Measurements from ENCODE around the gene SLC3A2.

Gene SLC3A2

GRCh38 chr11:62882431-62882749 lies 1.7 kb downstream of the SLC3A2 start:
- peak overlapping the region; percentile 90 for H3K4me3 ChIP-seq (ENCODE audit: low read depth, low read length)
- H3K36me3 ChIP-seq (ENCODE audit: insufficient read depth, low read length) = peaks cover 45% of the 10 kb centered on the region
- H3K79me2 ChIP-seq (ENCODE audit: control insufficient read depth, insufficient read depth, low read length, unreplicated experiment) = peaks cover 63% of the 10 kb centered on the region
- peak overlapping the region; percentile 95 for H3K27ac ChIP-seq (ENCODE audit: low read depth, low read length)
- H3K4me1 ChIP-seq (ENCODE audit: control insufficient read depth, insufficient read depth, low read length, unreplicated experiment) = peaks cover 50% of the 10 kb centered on the region
- no peaks in the 10 kb centered on the region for H3K27me3 ChIP-seq (ENCODE audit: insufficient read depth, low read length)
- H2AFZ ChIP-seq (ENCODE audit: low read length, unreplicated experiment) = no peak overlapping the region

DNA sequence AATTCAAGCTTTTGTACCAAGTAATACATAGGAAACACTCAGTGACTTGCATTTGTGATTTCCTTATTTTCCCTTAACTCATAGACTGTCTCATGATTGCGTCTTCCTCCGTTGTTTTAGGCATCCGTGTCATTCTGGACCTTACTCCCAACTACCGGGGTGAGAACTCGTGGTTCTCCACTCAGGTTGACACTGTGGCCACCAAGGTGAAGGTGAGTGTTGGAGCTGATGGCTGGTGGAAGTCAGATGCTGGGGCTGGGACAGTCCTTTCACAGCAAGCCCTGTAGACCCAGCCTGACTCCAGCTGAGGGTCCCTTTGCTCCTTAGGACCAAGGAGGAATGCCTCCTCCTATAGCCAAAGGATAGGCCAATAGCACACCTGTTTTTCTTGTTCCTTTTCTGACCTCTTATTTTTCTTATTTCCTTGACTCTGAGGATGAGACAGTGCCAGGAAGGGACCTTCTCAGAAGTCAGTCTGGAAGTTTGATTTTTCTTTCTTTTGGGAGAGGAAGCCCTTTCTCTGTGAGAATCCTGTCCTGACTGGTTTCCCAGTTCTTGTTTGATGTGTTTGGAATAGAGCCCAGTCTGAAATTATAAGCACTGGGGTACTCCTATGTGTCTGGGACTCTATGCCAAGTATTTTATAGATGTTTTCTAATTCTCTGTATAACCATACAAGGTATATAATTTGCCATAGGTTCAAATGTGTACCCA lies 2.2 kb downstream of the SLC3A2 start:
- H3K27ac ChIP-seq (ENCODE audit: low read depth, low read length) = peak overlapping the region; percentile 95
- H3K4me1 ChIP-seq (ENCODE audit: control insufficient read depth, insufficient read depth, low read length, unreplicated experiment) = peaks cover 50% of the 10 kb centered on the region
- peak overlapping the region; percentile 90 for H3K4me3 ChIP-seq (ENCODE audit: low read depth, low read length)
- H3K27me3 ChIP-seq (ENCODE audit: insufficient read depth, low read length) = no peaks in the 10 kb centered on the region
- H2AFZ ChIP-seq (ENCODE audit: low read length, unreplicated experiment) = no peak overlapping the region
- H3K36me3 ChIP-seq (ENCODE audit: insufficient read depth, low read length) = peaks cover 50% of the 10 kb centered on the region
- H3K79me2 ChIP-seq (ENCODE audit: control insufficient read depth, insufficient read depth, low read length, unreplicated experiment) = peaks cover 61% of the 10 kb centered on the region

- H3K4me1 ChIP-seq (ENCODE audit: control insufficient read depth, insufficient read depth, low read length, unreplicated experiment) = peaks cover 50% of the 10 kb centered on the region
- peak overlapping the region; percentile 90 for H3K4me3 ChIP-seq (ENCODE audit: low read depth, low read length)
- H2AFZ ChIP-seq (ENCODE audit: low read length, unreplicated experiment) = no peak overlapping the region
- H3K27me3 ChIP-seq (ENCODE audit: insufficient read depth, low read length) = no peaks in the 10 kb centered on the region
- peak overlapping the region; percentile 95 for H3K27ac ChIP-seq (ENCODE audit: low read depth, low read length)
- peaks cover 52% of the 10 kb centered on the region for H3K36me3 ChIP-seq (ENCODE audit: insufficient read depth, low read length)
- H3K79me2 ChIP-seq (ENCODE audit: control insufficient read depth, insufficient read depth, low read length, unreplicated experiment) = peaks cover 61% of the 10 kb centered on the region
Observed at GRCh38 chr11:62883673-62884072, 3.0 kb downstream of the SLC3A2 start.

DNA sequence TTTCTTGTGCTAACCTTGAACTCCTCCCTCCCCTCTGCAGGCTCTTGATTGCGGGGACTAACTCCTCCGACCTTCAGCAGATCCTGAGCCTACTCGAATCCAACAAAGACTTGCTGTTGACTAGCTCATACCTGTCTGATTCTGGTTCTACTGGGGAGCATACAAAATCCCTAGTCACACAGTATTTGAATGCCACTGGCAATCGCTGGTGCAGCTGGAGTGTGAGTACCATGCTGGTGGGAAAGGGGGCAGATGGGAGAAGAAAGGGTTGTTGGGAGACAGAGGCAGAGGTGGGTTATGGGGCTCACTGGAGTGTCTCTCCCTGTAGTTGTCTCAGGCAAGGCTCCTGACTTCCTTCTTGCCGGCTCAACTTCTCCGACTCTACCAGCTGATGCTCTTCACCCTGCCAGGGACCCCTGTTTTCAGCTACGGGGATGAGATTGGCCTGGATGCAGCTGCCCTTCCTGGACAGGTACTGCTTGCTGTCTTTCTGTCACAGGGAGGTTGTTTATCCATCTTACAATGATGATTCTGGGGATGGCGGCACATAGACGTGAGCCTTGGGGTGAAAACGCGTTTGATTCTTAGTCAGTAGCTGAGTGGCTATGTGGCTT lies 4.5 kb downstream of the SLC3A2 start:
- Histone ChIP-seq H3K36me3 (ENCODE audit: insufficient read depth, low read length) (peaks cover 59% of the 10 kb centered on the region), H3K4me3 (ENCODE audit: low read depth, low read length) (peak overlapping the region; percentile 53), H3K27ac (ENCODE audit: low read depth, low read length) (no peak overlapping the region), H3K27me3 (ENCODE audit: insufficient read depth, low read length) (no peaks in the 10 kb centered on the region), H3K4me1 (ENCODE audit: control insufficient read depth, insufficient read depth, low read length, unreplicated experiment) (peaks cover 42% of the 10 kb centered on the region), H2AFZ (ENCODE audit: low read length, unreplicated experiment) (no peak overlapping the region), H3K79me2 (ENCODE audit: control insufficient read depth, insufficient read depth, low read length, unreplicated experiment) (peaks cover 61% of the 10 kb centered on the region)

- H3K27me3 ChIP-seq (ENCODE audit: insufficient read depth, low read length) = no peaks in the 10 kb centered on the region
- H2AFZ ChIP-seq (ENCODE audit: low read length, unreplicated experiment) = no peak overlapping the region
- peaks cover 35% of the 10 kb centered on the region for H3K4me1 ChIP-seq (ENCODE audit: control insufficient read depth, insufficient read depth, low read length, unreplicated experiment)
- H3K4me3 ChIP-seq (ENCODE audit: low read depth, low read length) = no peak overlapping the region
- no peak overlapping the region for H3K27ac ChIP-seq (ENCODE audit: low read depth, low read length)
- H3K79me2 ChIP-seq (ENCODE audit: control insufficient read depth, insufficient read depth, low read length, unreplicated experiment) = peaks cover 35% of the 10 kb centered on the region
- peaks cover 42% of the 10 kb centered on the region for H3K36me3 ChIP-seq (ENCODE audit: insufficient read depth, low read length)
Observed at GRCh38 chr11:62888406-62888805, 7.7 kb downstream of the SLC3A2 start.

GRCh38 chr11:62889126-62889483 lies 8.4 kb downstream of the SLC3A2 start:
- Histone ChIP-seq H3K4me3 (ENCODE audit: low read depth, low read length) (no peak overlapping the region), H2AFZ (ENCODE audit: low read length, unreplicated experiment) (no peak overlapping the region), H3K36me3 (ENCODE audit: insufficient read depth, low read length) (peaks cover 35% of the 10 kb centered on the region), H3K27me3 (ENCODE audit: insufficient read depth, low read length) (no peaks in the 10 kb centered on the region), H3K79me2 (ENCODE audit: control insufficient read depth, insufficient read depth, low read length, unreplicated experiment) (peaks cover 28% of the 10 kb centered on the region), H3K27ac (ENCODE audit: low read depth, low read length) (no peak overlapping the region), H3K4me1 (ENCODE audit: control insufficient read depth, insufficient read depth, low read length, unreplicated experiment) (peaks cover 28% of the 10 kb centered on the region)

DNA sequence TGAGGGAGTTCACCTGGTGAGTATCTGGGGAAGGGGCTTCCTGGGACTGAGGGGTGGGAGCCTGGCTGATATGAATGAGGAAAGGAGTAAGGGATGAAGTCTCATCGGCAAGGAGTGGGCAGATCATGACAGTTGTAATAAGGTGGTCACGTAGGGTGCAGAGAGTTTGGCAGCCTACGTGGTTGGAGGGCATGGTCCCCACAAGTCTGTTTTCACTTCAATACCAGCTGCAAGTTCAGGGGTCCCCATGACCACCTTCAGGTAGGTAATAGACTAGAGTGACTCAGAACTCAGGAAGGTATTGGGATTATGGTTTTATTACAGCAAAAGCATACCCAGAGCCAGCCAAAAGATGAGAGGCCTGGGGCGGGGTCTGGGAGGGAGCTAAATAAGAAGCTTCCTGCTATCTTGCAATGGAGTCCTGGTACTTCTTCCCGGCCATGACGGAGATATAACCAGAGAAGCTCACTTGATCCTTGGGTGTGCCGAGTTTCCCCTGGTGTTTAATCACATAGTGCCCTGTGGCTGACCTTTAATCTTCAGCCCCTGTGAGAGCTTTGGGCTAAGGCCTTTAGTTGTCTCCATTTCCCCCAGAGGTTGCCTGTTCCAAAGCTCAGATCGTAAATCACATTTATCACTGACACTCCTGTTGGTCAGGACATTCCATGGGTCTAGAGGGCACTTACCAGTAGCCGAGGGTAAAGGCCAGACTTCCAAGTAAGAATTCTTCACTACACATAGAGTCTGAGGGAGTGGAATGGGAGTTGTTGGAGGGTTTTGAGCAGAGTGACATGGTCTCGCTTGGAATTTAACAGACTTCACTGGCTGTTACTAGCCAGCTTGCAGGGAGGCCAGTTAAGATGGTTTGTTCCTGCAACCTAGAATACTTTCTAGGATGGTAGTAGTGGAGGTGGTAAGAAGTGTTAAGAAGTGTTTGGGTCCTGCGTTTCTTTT lies 9.1 kb downstream of the SLC3A2 start:
- H2AFZ ChIP-seq (ENCODE audit: low read length, unreplicated experiment) = no peak overlapping the region
- H3K27me3 ChIP-seq (ENCODE audit: insufficient read depth, low read length) = no peaks in the 10 kb centered on the region
- H3K4me3 ChIP-seq (ENCODE audit: low read depth, low read length) = no peak overlapping the region
- peaks cover 23% of the 10 kb centered on the region for H3K4me1 ChIP-seq (ENCODE audit: control insufficient read depth, insufficient read depth, low read length, unreplicated experiment)
- peaks cover 23% of the 10 kb centered on the region for H3K79me2 ChIP-seq (ENCODE audit: control insufficient read depth, insufficient read depth, low read length, unreplicated experiment)
- H3K27ac ChIP-seq (ENCODE audit: low read depth, low read length) = no peak overlapping the region
- H3K36me3 ChIP-seq (ENCODE audit: insufficient read depth, low read length) = peaks cover 34% of the 10 kb centered on the region

DNA sequence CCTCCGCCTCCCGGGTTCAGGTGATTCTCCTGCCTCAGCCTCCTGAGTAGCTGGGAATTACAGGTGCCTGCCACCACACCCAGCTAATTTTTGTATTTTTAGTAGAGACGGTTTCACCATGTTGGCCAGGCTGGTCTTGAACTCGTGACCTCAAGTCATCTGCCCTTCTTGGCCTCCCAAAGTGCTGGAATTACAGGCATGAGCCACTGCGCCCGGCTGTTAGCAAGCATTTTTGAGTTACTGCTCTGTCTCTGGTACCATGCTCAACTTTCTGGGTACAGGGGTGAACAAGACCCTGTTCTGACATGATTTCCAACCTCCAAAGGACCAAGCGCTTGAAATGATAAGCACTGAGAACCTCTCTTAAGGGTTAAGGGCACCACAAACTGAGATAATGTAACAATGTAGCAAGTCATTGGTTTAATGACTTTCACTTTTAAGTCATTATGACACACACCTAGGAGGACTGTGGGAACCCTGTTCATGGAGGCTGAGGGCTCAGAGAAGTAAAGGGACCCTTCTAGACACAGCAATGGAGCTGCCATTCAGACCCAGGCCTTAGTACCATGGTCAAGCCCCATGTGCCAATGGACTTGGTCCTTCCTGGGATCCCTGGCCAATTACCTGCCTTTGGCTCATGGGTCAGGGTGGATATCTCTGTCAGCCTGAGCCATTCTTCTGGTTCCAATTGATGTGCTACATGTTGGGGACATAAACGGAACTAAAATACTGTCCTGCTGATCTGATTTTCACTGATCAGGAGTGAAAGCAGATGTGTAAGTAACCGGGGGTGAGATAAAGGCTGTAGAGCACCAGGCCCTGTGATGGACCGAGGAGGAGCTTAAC lies 11.6 kb downstream of the SLC3A2 start:
- Histone ChIP-seq H3K36me3 (ENCODE audit: insufficient read depth, low read length) (peaks cover 14% of the 10 kb centered on the region), H3K79me2 (ENCODE audit: control insufficient read depth, insufficient read depth, low read length, unreplicated experiment) (peaks cover under 1% of the 10 kb centered on the region), H3K27ac (ENCODE audit: low read depth, low read length) (no peak overlapping the region), H3K4me1 (ENCODE audit: control insufficient read depth, insufficient read depth, low read length, unreplicated experiment) (peaks cover 6% of the 10 kb centered on the region), H3K4me3 (ENCODE audit: low read depth, low read length) (no peak overlapping the region), H3K27me3 (ENCODE audit: insufficient read depth, low read length) (no peaks in the 10 kb centered on the region), H2AFZ (ENCODE audit: low read length, unreplicated experiment) (no peak overlapping the region)

GRCh38 chr11:62895501-62895900 lies 14.8 kb downstream of the SLC3A2 start:
- Histone ChIP-seq H2AFZ (ENCODE audit: low read length, unreplicated experiment) (no peak overlapping the region), H3K79me2 (ENCODE audit: control insufficient read depth, insufficient read depth, low read length, unreplicated experiment) (no peaks in the 10 kb centered on the region), H3K4me3 (ENCODE audit: low read depth, low read length) (no peak overlapping the region), H3K27me3 (ENCODE audit: insufficient read depth, low read length) (no peaks in the 10 kb centered on the region), H3K36me3 (ENCODE audit: insufficient read depth, low read length) (no peaks in the 10 kb centered on the region), H3K27ac (ENCODE audit: low read depth, low read length) (no peak overlapping the region), H3K4me1 (ENCODE audit: control insufficient read depth, insufficient read depth, low read length, unreplicated experiment) (no peaks in the 10 kb centered on the region)

GRCh38 chr11:62896049-62896448 lies 15.4 kb downstream of the SLC3A2 start:
- Histone ChIP-seq H2AFZ (ENCODE audit: low read length, unreplicated experiment) (no peak overlapping the region), H3K4me1 (ENCODE audit: control insufficient read depth, insufficient read depth, low read length, unreplicated experiment) (no peaks in the 10 kb centered on the region), H3K36me3 (ENCODE audit: insufficient read depth, low read length) (no peaks in the 10 kb centered on the region), H3K79me2 (ENCODE audit: control insufficient read depth, insufficient read depth, low read length, unreplicated experiment) (no peaks in the 10 kb centered on the region), H3K4me3 (ENCODE audit: low read depth, low read length) (no peak overlapping the region), H3K27ac (ENCODE audit: low read depth, low read length) (no peak overlapping the region), H3K27me3 (ENCODE audit: insufficient read depth, low read length) (no peaks in the 10 kb centered on the region)
